Liver (tissue), 9 donors: ENCODE results near the gene KCTD8. TPM values are rescaled to one million over a fixed set of nuclear protein-coding genes. Genes with fewer than 3 reads are reported as not detected.

Experiments used
- DNase-seq: peaks from one replicate; pipeline ENCODE4 v3.0.0-alpha.2; 2017; ENCODE audit warnings: low spot score
- H3K27ac ChIP-seq, 2 donors: one replicate each; pipeline ENCODE4 v1.7.0; 2013; ENCODE audit warnings: inconsistent platforms in 2 of 2, low read length in 2 of 2, control low read depth in 1 of 2, low read depth in 1 of 2, mild to moderate bottlenecking in 1 of 2
- H3K27me3 ChIP-seq, 4 donors: one replicate each; pipeline versions ENCODE4 v1.6.1 to v1.7.0; 2013; ENCODE audit warnings: low read length in 3 of 4, inconsistent platforms in 1 of 4, mild to moderate bottlenecking in 1 of 4, moderate library complexity in 1 of 4; ENCODE audit not compliant: control insufficient read depth in 4 of 4, insufficient read depth in 4 of 4
- H3K36me3 ChIP-seq, 4 donors: one replicate each; pipeline versions ENCODE4 v1.6.1 to v1.7.0; 2013; ENCODE audit warnings: low read length in 3 of 4, mild to moderate bottlenecking in 3 of 4, low read depth in 1 of 4, moderate library complexity in 1 of 4; ENCODE audit not compliant: control insufficient read depth in 4 of 4, insufficient read depth in 3 of 4
- H3K4me1 ChIP-seq, 4 donors: one replicate each; pipeline versions ENCODE4 v1.6.1 to v1.7.0; 2013; ENCODE audit warnings: low read length in 3 of 4, mild to moderate bottlenecking in 3 of 4, moderate library complexity in 1 of 4; ENCODE audit not compliant: control insufficient read depth in 4 of 4, insufficient read depth in 4 of 4
- H3K4me3 ChIP-seq, 3 donors: one replicate each; pipeline versions ENCODE4 v1.6.1 to v1.7.0; 2013; ENCODE audit warnings: low read length in 3 of 3, control low read depth in 1 of 3, low read depth in 1 of 3, mild to moderate bottlenecking in 1 of 3
- H3K9ac ChIP-seq, 2 donors: one replicate each; pipeline ENCODE4 v1.7.0; 2013; ENCODE audit warnings: low read length in 2 of 2, mild to moderate bottlenecking in 2 of 2, moderate library complexity in 2 of 2, control low read depth in 1 of 2, low read depth in 1 of 2
- H3K9me3 ChIP-seq, 4 donors: one replicate each; pipeline versions ENCODE4 v1.6.1 to v1.7.0; 2013; ENCODE audit warnings: low read length in 3 of 4; ENCODE audit not compliant: control insufficient read depth in 4 of 4
- EGR1 ChIP-seq, 2 donors: IDR thresholded peaks; 2 replicates each; pipeline ENCODE4 v1.6.1; 2016 to 2018; ENCODE audit warnings: antibody characterized with exemption in 2 of 2, low read depth in 2 of 2
- FOXA1 ChIP-seq: IDR thresholded peaks from 2 replicates; pipeline ENCODE4 v1.6.1; 2016; ENCODE audit warnings: antibody characterized with exemption
- FOXA2 ChIP-seq: IDR thresholded peaks from 2 replicates; pipeline ENCODE4 v1.6.1; 2016; ENCODE audit warnings: antibody characterized with exemption
- GABPA ChIP-seq, 2 donors: IDR thresholded peaks in 1 of 2; conservative IDR thresholded peaks in 1 of 2; 2 replicates each; pipeline ENCODE4 v1.6.1; 2016; ENCODE audit warnings: antibody characterized with exemption in 2 of 2, mild to moderate bottlenecking in 1 of 2, moderate library complexity in 1 of 2
- HNF4A ChIP-seq, 2 donors: conservative IDR thresholded peaks; 2 replicates each; pipeline ENCODE4 v1.6.1; 2016; ENCODE audit warnings: antibody characterized with exemption in 2 of 2, mild to moderate bottlenecking in 2 of 2
- HNF4G ChIP-seq: IDR thresholded peaks from 2 replicates; pipeline ENCODE4 v1.6.1; 2016; ENCODE audit warnings: antibody characterized with exemption
- JUND ChIP-seq, 2 donors: IDR thresholded peaks; 2 replicates each; pipeline ENCODE4 v1.6.1; 2016; ENCODE audit warnings: antibody characterized with exemption in 2 of 2
- NR2F2 ChIP-seq: IDR thresholded peaks from 2 replicates; pipeline ENCODE4 v1.6.1; 2016; ENCODE audit warnings: antibody characterized with exemption
- RAD21 ChIP-seq, 2 donors: IDR thresholded peaks; 2 replicates each; pipeline ENCODE4 v1.6.1; 2016; ENCODE audit warnings: antibody characterized with exemption in 2 of 2, mild to moderate bottlenecking in 2 of 2
- RXRA ChIP-seq, 2 donors: IDR thresholded peaks; 2 replicates each; pipeline ENCODE4 v1.6.1; 2017 to 2018; ENCODE audit warnings: antibody characterized with exemption in 2 of 2, mild to moderate bottlenecking in 1 of 2
- SP1 ChIP-seq: IDR thresholded peaks from 2 replicates; pipeline ENCODE4 v1.6.1; 2018; ENCODE audit warnings: antibody characterized with exemption, mild to moderate bottlenecking
- TAF1 ChIP-seq: conservative IDR thresholded peaks from 2 replicates; pipeline ENCODE4 v1.6.1; 2016; ENCODE audit warnings: antibody characterized with exemption, mild to moderate bottlenecking
- YY1 ChIP-seq: IDR thresholded peaks from 2 replicates; pipeline ENCODE4 v1.6.1; 2016; ENCODE audit warnings: antibody characterized with exemption, mild to moderate bottlenecking
- WGBS: extraction: QIAGEN DNeasy Blood & Tissue Kit; methylation state at CpG from one replicate; pipeline ENCODE4 v1.1.7; 2013; 5-methylcytosine and 5-hydroxymethylcytosine counted together
- polyA plus RNA-seq, 2 donors: library from polyadenylated mRNA; stranded (reverse) in 1 of 2; unstranded in 1 of 2; fragments of 200-250 nt in 1 of 2; fragments of >200 nt in 1 of 2; fragmentation: Nextera tagmentation in 1 of 2; extraction: Ambion mirVana in 1 of 2; gene quantifications; one replicate each; pipeline versions ENCODE4 v1.2.1 to v1.2.3, GENCODE V29; 2013 to 2015
- total RNA-seq, 2 donors: library from RNA; depleted of rRNA; stranded (reverse); fragments of >200 nt; gene quantifications; one replicate each; pipeline ENCODE4 v1.2.3, GENCODE V29; 2014
- TF ChIP-seq, protein P1 (sequence below): IDR thresholded peaks from 2 replicates; pipeline ENCODE4 v1.6.1; 2016; ENCODE audit warnings: antibody characterized with exemption
- TF ChIP-seq, protein P2 (sequence below): IDR thresholded peaks from 2 replicates; pipeline ENCODE4 v1.6.1; 2016; ENCODE audit warnings: antibody characterized with exemption, mild to moderate bottlenecking
- TF ChIP-seq, protein P3 (sequence below): fragments of 150-350 bp; IDR thresholded peaks from 2 replicates; pipeline ENCODE4 v1.5.1; 2017; ENCODE audit warnings: improper control_type of control experiment, low read depth, low read length; ENCODE audit not compliant: missing input control
- TF ChIP-seq, protein P4 (sequence below): IDR thresholded peaks from 2 replicates; pipeline ENCODE4 v1.6.1; 2016; ENCODE audit warnings: antibody characterized with exemption
- TF ChIP-seq, protein P5 (sequence below): IDR thresholded peaks from 2 replicates; pipeline ENCODE4 v1.6.1; 2016; ENCODE audit warnings: antibody characterized with exemption
- donor health status: healthy.
- donor health status: healthy.
- donor health status: healthy.
- donor health status: healthy.
- donor health status: healthy.

KCTD8 gene
- total and polyA plus RNA-seq, 4 donors: not detected

DNA sequence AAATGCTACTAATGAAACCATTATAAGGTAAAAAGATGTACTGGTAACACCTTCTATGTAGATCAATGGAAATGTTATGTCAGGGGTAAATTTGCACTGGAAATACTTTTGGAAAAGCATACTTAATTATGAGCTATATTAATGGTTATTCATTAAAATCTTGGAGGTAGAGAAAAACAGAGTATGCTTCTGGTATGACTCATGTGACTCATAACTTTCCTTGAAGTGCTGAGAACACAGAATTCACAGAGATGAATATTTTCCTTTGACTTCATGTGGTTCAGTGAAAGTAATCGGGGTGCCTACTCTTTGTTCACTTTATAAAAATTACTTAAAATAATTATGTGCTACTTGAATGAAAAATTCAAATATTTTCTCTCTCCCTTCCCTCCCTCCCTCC, 254.2 kb downstream of the KCTD8 start:
- Histone ChIP-seq H3K4me3 (no peak overlapping the region), H3K36me3 (no peaks in the 10 kb centered on the region), H3K9ac (no peak overlapping the region), H3K4me1 (no peaks in the 10 kb centered on the region), H3K9me3 (peaks cover 0 to 3% (median 2%) of the 10 kb centered on the region in 4 donors), H3K27ac (no peak overlapping the region), H3K27me3 (no peaks in the 10 kb centered on the region)
- TF ChIP-seq TAF1: no peak
- no peak for TF ChIP-seq RAD21 (IDR thresholded peaks at IDR 0.05)
- TF ChIP-seq, protein P1, sequence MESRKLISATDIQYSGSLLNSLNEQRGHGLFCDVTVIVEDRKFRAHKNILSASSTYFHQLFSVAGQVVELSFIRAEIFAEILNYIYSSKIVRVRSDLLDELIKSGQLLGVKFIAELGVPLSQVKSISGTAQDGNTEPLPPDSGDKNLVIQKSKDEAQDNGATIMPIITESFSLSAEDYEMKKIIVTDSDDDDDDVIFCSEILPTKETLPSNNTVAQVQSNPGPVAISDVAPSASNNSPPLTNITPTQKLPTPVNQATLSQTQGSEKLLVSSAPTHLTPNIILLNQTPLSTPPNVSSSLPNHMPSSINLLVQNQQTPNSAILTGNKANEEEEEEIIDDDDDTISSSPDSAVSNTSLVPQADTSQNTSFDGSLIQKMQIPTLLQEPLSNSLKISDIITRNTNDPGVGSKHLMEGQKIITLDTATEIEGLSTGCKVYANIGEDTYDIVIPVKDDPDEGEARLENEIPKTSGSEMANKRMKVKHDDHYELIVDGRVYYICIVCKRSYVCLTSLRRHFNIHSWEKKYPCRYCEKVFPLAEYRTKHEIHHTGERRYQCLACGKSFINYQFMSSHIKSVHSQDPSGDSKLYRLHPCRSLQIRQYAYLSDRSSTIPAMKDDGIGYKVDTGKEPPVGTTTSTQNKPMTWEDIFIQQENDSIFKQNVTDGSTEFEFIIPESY: no peak
- TF ChIP-seq, protein P2, sequence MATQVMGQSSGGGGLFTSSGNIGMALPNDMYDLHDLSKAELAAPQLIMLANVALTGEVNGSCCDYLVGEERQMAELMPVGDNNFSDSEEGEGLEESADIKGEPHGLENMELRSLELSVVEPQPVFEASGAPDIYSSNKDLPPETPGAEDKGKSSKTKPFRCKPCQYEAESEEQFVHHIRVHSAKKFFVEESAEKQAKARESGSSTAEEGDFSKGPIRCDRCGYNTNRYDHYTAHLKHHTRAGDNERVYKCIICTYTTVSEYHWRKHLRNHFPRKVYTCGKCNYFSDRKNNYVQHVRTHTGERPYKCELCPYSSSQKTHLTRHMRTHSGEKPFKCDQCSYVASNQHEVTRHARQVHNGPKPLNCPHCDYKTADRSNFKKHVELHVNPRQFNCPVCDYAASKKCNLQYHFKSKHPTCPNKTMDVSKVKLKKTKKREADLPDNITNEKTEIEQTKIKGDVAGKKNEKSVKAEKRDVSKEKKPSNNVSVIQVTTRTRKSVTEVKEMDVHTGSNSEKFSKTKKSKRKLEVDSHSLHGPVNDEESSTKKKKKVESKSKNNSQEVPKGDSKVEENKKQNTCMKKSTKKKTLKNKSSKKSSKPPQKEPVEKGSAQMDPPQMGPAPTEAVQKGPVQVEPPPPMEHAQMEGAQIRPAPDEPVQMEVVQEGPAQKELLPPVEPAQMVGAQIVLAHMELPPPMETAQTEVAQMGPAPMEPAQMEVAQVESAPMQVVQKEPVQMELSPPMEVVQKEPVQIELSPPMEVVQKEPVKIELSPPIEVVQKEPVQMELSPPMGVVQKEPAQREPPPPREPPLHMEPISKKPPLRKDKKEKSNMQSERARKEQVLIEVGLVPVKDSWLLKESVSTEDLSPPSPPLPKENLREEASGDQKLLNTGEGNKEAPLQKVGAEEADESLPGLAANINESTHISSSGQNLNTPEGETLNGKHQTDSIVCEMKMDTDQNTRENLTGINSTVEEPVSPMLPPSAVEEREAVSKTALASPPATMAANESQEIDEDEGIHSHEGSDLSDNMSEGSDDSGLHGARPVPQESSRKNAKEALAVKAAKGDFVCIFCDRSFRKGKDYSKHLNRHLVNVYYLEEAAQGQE: no peak
- no peak for TF ChIP-seq GABPA (IDR thresholded peaks at IDR 0.05 in 1 of 2, conservative IDR thresholded peaks at IDR 0.05 in 1 of 2)
- TF ChIP-seq RXRA (IDR thresholded peaks at IDR 0.05): no peak
- no peak for TF ChIP-seq YY1
- TF ChIP-seq EGR1 (IDR thresholded peaks at IDR 0.05; ENCODE audit: low read depth in 2 of 2): no peak
- no peak for TF ChIP-seq JUND (IDR thresholded peaks at IDR 0.05)
- TF ChIP-seq HNF4G: no peak
- TF ChIP-seq NR2F2: no peak
- no peak for TF ChIP-seq FOXA2
- TF ChIP-seq, protein P3, sequence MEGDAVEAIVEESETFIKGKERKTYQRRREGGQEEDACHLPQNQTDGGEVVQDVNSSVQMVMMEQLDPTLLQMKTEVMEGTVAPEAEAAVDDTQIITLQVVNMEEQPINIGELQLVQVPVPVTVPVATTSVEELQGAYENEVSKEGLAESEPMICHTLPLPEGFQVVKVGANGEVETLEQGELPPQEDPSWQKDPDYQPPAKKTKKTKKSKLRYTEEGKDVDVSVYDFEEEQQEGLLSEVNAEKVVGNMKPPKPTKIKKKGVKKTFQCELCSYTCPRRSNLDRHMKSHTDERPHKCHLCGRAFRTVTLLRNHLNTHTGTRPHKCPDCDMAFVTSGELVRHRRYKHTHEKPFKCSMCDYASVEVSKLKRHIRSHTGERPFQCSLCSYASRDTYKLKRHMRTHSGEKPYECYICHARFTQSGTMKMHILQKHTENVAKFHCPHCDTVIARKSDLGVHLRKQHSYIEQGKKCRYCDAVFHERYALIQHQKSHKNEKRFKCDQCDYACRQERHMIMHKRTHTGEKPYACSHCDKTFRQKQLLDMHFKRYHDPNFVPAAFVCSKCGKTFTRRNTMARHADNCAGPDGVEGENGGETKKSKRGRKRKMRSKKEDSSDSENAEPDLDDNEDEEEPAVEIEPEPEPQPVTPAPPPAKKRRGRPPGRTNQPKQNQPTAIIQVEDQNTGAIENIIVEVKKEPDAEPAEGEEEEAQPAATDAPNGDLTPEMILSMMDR: no peak
- TF ChIP-seq, protein P4, sequence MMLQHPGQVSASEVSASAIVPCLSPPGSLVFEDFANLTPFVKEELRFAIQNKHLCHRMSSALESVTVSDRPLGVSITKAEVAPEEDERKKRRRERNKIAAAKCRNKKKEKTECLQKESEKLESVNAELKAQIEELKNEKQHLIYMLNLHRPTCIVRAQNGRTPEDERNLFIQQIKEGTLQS: no peak
- no peak for TF ChIP-seq HNF4A (conservative IDR thresholded peaks at IDR 0.05)
- no peak for TF ChIP-seq SP1
- TF ChIP-seq, protein P5, sequence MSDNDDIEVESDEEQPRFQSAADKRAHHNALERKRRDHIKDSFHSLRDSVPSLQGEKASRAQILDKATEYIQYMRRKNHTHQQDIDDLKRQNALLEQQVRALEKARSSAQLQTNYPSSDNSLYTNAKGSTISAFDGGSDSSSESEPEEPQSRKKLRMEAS: no peak
- TF ChIP-seq FOXA1: no peak
- 89% methylated on average over 1 of the region's 1 CpG for WGBS
- DNase-seq: no peak
